HG03060 (cell line): ENCODE data around the gene DGKB.

ENCODE experiments used
- ATAC-seq: cut with Tn5 transposase; IDR thresholded peaks from one replicate; pipeline ENCODE4 v1.9.1; 2021; ENCODE audit warnings: low read depth, moderate number of reproducible peaks; ENCODE audit not compliant: unreplicated experiment

Gene DGKB

DNA sequence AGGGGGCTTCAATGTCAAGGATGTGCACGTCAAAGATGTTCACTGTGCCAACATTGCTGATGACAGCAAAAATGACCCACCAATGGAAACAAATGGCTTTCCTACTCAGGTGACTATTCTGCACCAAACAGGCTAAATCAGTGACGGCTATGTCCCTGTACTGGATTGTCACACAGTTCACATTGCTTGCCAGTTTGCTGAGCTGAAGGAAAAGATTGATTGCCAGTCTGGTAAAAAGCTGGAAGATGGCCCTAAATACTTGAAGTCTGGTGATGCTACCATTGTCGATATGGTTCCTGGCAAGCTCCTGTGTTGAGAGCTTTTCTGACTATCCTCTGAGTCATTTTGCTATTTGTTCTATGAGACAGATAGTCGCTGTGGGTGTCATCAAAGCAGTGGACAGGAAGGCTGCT, 710.9 kb downstream of the DGKB start:
- ATAC-seq, result no peak

GRCh38 chr7:14184292-14184864, 718.2 kb downstream of the DGKB start:
- ATAC-seq, result no peak

GRCh38 chr7:14179781-14180180, 722.8 kb downstream of the DGKB start:
- no peak for ATAC-seq

DNA sequence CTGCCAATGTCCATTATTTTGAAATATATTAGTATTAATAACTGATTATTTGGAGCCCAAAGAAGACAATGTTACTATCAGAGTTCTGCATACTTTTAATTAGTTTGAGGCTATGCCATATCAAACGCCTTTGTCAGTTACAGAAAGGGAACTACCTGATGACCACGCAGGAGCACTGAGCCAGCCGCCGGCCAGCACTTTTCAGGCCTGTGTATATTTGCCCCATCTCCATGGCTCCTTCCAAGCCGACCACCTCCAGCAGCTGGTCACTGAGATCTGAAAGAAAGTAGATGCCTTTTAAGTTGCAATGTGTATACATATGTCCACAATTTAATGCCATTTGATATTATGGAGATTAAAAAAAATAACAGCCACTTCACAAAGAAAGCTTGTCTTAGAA, 724.7 kb downstream of the DGKB start:
- ATAC-seq, result no peak

GRCh38 chr7:14170872-14171271, 731.7 kb downstream of the DGKB start:
- ATAC-seq, result no peak

- no peak for ATAC-seq
Measured at GRCh38 chr7:14158111-14158510, 744.4 kb downstream of the DGKB start.

DNA sequence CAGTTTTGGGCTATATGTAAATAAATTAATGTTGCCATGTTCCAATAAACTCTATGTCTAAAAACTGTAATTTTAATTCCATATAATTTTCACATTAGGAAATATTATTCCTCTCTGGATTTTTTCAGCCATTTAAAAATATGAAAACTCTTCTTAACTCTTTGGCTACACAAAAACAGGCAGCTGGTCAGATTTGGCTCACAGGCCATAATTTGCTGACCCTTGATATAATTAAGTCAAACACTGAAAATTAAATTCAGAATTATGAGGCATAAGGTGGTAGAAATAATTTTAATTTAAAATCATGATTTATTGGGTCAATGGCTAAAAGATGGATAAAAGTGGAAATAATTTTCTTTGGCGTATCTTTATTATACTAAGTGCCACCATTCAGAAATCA, 746.1 kb downstream of the DGKB start:
- no peak for ATAC-seq

DNA sequence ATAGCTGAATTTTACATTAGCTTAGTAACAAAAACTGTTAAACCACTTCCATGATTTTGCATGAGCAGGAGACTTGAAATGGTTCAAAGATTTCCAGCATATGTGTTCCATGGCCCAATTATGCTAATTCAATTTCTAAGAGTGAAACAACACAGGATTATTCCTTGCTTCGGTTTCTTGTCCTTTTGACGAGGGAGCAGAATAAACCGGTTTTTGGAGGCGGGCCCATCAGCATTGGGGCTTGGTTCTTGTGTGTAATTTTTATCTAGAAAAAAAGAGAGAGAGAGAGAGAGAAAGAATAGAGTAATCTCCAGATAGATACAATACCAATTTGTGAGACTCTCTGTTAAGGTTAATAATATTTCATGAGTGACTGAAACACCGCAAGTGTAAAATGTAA, 753.6 kb downstream of the DGKB start:
- no peak for ATAC-seq

DNA sequence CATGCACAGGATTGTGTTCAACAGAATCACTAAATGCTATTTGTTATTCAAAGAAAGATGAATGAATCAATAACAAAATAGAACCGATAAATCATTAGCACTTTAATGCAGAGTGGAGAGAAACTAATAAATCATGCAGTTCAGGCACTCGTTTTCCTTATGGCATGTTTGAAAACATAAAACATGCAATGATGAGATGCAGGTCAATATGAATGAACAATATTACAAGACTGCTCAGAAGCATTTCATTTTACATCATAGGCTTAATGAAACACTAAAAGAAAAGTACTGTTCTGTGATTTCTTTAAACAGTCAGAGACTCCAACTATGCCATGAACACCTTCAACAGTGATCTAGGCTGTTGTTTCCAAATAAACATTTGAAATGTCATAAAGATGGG, 755.0 kb downstream of the DGKB start:
- no peak for ATAC-seq

DNA sequence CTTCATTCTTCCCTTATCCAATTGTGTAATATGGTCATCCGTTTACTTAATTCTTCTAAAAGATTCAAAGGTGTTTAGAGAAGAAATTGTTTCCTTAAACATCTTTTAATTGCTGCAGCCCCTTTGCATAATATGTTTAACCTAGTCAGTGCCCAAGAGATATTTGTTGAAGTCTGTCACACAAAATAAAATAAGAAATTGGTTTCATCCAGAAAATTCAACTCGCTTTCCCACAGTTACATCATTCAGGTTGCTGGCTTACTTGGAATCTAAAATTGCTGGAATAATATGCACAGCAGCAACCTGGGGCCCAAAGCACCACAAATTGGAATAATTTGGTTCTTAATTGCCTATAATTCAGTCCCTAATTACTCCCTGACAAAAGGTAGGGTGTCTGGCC, 758.0 kb downstream of the DGKB start:
- ATAC-seq, result no peak

DNA sequence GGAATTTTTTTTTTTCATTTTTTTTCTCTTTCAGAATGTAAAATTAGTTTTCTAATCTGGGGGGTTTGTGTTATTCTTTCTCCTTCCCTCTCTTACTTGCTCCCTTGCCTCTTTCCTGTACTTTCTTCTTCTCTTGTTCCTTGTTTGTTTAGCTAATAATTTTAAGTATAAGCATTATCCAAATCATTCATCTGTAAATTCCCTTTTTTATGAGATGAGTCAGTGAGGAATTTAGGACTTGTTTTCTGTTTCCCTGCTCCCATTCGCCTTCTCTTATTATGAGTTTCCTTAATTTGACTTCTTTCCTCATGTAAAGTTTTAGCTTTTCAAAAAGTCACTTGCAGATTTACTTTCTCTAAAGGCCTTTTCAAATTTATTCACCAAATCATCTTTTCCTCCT, 758.4 kb downstream of the DGKB start:
- ATAC-seq, result no peak

GRCh38 chr7:14137676-14138075, 764.9 kb downstream of the DGKB start:
- no peak for ATAC-seq

- no peak for ATAC-seq
Measured at GRCh38 chr7:14133752-14134151, 768.8 kb downstream of the DGKB start.

DNA sequence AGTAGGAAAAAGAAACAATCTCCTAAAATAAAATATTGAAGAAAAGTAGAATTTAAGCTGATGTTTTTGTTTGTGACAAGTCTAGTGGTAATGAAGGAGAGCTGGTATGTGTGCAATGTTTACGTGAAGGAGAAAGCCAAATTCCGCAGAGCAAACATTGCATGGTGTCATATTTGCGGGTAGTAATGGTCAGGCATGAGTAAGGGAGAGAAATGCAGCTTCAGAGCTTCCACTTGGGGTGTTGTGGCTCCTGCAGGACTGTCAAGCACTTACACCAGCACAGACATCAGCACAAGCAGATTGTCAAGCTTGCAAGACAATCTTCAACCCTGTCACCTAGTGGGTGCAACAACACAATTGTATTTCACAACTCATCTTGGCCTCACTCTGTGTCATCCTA, 776.6 kb downstream of the DGKB start:
- no peak for ATAC-seq

DNA sequence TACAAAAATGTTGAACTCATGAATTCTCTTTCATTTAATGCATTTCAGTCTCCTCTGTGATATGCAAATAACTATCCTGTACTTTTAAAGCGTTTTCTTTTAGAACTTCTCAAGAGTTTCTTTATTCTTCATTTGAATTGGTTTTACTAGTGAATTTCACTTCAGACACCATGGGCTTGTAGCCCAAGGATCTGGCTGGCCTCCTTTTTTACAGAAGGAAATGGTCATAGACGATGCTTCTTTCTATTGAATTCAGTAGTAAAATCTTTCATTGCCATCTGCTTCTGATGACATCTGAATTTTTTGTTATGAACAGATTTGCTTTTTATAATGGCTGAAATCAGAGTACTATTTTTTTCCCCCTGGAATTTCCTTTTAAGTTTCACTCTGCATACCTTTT, 777.8 kb downstream of the DGKB start:
- no peak for ATAC-seq

DNA sequence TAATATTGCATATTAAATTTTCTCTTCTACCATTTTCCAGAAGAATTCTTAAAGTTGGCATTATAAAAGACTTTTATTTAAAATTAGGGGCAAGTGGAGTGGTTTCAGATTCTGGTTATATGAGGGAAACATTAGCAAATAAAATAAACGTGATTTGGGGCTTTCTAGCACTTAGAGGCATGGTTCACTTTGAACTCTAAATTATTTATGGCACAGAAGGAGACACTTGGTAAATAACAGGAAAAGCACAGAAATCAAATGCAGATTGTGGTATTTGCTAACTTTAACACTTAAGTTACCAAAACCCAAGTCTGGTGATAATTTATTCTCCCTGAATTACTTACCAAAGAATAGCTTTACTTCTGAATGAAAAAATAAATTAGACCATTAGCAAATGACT, 778.6 kb downstream of the DGKB start:
- ATAC-seq, result no peak

DNA sequence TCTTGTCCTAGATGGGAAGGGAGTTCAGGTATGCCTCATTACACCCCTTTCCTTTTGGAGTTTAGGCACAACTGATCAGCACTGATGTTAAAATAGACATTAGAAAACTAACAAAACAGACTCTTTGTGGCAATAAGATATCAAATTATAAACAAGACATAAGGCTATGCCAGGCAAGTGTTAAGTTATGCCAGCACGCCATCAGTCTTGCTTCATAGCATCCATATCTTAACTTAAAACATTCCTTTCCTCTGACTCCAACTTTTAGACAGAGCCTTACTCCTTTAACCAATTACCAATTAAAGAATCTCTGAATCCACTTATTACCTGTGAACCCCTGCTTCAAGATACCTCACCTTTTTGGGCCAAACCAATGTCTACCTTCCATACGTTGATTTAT, 786.9 kb downstream of the DGKB start:
- ATAC-seq, result no peak

DNA sequence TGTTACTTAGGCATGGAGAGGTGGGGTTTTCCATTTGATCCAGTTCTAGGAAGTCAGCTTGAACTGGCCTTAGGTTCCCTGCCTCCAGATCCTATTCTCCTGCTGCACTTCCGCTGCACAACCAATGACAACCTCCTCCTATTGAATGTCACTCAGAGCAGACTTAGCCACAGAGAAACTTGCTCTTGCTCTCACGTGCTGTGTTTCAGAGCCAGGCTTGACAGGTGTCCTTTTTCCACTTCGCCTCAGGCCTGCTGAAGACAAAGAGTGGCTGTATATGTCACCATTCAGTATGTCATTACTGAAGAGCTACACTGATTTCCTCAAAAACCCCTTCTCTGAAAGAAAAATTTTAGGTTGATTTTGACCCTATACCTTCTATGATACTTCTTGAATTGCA, 797.7 kb downstream of the DGKB start:
- ATAC-seq, result no peak

- ATAC-seq, result no peak
Measured at GRCh38 chr7:14096159-14096558, 806.4 kb downstream of the DGKB start.

GRCh38 chr7:14095233-14095950, 807.2 kb downstream of the DGKB start:
- ATAC-seq, result no peak
